Fibroblast of skin of right biceps (primary cell): ENCODE results near the gene MAN1C1.
A peak's percentile ranks its signal among the peaks of the same experiment; 100 is the strongest.
"Not testable (repeated sequence)": the region's sequence is repeated elsewhere in the genome, so short reads cannot be mapped to it uniquely, and the experiment has no call there.

ENCODE experiments used
- DNase-seq: peaks from one replicate; pipeline ENCODE4 v3.0.0-alpha.2; 2013

Gene MAN1C1

DNA sequence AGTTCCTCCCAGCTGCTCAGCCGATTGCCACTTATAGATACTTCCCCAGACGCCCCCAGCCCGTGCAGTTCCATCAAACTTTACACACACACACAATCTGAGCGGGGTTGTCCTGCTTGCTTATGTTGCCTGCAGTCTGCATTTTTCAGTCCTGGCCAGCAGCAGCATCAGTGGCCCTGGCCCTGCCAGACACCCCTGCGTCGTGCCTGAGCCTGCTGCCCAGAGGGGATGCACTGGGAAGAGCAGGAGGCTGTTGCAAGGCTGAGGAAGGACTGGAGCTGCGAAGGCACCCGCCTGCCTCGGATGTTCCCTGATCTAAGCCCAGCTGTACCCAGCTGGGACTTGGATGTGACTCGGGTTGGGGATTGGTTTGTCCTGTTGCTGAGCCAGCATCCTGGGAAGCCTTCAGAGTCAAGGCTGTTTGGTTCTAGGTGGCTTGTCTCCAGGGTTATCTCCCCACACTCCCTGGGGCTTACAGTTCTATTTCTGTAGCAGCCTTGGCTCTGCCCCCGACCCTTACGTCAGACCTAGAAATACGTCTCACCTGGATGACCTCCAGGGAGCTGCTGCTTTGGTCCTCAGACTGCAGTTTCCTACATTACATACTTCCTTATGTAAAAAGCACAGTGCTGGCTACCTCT lies 42.3 kb downstream of the MAN1C1 start:
- no peak for DNase-seq

DNA sequence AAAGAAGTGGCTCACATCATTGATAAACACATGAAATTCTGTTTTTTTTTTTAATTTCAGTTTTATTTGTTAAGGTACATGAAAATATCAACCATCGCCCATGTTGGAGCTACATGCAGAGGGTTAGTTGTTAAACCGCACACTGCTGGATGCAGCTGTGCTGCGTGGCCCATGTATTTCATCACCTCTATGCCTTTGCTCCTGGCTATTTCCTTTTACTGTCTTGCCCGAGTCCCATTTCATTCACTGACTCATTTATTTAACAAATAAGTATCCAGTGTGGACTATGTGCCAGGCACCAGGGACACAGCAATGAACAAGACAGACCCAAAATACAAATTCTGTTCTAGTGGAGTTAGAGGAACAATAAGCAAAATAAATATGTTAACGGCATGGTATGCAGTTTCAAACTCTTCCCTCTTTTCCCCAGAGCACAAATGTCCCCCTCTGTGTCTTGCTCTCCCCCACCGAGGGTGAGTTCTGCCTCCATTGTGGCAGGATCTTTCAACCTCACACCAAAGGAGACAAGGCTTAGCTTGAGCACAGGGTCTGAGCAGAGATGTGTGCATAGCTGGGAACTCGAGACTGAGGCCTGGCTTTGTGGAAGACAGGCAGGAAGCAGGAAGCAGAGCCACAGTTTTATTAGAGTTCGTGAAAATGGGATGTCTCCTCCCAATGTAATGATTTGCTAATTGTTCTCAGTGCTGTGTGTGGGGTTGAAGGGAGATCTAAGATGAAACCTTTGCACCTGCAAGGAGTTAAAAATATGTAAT lies 44.6 kb downstream of the MAN1C1 start:
- DNase-seq = no peak

DNA sequence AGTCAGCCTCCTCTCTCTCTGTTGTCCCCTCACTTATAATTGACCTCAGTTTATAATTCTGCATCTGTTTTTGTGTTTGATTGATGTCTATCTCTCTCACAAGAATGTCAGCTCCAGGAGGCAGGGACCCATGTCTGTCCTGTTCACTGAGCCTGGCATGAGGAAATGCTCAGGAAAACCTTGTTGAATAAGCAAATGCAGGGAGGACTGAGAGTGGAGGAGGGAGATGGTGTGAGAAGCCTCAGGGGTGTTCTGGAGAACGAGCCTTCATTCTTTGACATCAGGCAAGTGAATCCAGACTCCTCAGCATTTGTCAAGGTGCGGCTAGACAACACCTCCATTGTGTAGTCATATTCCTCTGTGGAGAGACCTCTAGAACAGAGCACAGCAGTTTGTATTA lies 45.5 kb downstream of the MAN1C1 start:
- no peak for DNase-seq

DNA sequence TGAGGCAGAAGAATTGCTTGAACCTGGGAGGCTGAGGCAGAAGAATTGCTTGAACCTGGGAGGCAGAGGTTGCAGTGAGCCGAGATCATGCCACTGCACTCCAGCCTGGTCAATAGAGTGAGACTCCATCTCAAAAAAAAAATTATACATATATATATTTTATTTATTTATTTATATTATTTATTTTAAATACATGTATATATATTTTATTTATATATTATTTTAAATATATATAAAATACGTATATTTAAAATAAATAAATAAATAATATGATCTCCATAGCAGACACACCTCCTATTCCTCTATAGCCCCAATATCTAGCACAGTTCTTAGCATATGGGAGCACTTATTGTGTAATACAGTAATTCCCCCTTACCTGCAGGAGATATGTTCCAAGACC lies 46.4 kb downstream of the MAN1C1 start:
- not testable (repeated sequence) for DNase-seq

DNA sequence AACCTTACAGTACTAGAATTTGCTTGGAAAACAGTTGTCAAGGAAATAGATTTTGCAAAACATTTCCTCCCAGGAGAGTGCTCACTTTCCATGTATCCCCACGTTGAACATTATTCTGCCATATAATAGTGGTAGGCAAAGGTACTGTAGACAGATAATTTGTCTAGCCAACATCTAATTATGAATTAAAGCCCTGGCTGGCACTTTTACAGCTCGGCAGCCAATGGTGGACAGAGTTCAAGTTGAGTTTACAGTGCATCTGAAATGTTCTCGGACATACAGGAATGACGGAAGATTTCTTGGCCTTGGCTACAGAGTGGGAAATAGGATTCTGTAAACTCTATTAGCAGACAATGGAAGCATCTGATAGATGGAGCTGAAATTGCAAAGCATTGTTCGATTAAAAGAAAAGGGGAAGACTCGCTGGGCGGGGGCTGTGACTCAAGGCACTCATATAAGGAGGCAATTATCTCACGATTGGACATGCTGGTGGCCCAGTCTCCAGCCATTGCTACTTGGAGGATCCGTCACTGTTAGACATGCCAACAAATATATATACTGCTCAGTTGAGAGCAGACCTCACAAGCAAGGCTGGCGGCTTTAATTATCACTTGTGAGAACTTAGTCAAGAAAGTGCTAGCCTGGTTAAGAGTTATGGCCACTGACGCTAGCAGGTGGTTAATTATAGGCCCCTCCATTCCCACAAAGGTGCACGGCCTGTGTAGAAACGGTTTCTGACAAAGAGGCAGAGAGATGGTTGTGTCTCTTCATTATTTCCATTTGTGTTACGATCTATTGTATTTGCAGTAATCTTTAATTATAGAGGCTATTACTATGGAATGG lies 48.0 kb downstream of the MAN1C1 start:
- DNase-seq = no peak

DNA sequence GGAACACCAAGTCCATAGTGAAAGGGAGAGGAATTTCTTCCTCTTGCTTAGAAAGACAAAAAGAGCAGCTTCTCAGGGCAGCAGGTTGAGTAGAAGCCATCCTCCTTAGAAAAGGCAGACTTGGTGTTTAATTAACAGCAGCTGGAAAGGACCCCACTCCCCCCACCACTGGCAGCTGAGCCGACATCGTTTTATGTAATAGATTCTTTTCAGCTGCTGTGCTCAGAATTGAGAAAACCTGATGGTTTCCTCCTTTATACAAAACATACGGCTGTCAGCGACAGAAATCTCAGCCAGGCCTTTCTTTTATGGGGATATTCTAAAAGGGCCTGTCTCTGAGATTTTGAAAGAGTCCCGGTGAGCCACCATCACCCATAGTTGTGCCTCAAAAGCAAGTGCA lies 49.9 kb downstream of the MAN1C1 start:
- no peak for DNase-seq

DNA sequence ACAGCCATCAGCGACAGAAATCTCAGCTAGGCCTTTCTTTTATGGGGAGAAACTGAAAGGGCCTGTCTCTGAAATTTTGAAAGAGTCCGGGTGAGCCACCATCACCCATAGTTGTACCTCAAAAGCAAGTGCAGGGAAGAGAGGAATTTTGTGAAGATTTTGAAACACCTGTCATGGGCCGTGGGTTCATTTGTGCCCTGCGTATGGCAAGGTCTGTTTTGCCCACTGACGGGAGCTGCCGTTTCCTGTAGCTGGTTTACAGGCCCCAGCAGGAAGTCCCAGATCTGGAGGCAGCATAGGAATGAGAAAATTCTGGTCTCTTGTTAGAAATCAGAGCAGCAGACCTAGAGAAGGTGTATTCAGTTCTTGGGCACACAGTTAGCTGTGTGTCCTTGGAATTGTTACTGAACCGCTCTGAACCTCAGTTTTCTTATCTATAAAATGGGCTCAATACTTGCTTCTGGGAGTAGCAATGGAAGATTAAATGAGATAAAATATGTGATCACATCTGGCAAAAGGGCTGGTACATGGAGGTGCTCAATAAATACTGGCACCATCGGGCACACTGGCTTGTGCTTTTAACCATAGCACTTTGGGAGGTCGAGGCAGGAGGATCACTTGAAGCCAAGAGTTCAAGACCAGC lies 52.5 kb downstream of the MAN1C1 start:
- no peak for DNase-seq

DNA sequence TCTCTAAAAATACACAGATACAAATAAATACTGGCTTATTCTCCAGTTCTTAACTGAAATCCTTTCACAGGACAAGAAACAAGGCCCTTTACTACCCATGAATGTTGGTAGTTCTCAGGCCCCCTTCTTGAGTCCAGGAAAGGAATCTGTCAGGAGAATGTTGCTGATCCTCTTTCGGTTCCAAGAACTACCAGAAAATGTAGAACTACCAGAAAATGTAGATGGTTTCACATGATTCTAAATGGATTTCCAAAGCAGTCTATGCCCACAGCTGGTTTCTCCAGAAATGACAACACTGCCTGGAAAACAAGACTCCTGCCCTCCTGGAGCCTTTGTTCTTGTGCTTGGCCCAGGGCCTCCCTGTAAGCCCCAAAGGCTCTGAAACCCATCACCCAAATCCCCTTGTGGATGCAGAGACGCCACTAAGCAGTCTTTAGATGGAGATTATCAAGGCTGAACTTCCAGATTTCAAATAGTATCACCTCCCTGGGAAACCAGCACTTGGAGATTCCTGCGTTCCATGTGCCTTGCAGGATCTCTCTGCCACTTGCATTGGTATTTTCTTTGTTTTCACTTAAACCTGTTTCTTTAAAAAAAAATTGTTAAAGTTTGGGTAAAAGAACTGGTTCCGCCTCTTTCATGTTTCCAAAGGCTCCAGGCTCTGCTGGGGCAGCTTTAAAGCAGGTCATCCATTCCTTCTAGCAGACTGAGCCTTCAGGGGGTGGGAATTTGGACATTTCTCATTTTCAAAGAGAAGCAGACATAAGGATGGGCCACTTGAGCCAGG lies 53.4 kb downstream of the MAN1C1 start:
- no peak for DNase-seq

DNA sequence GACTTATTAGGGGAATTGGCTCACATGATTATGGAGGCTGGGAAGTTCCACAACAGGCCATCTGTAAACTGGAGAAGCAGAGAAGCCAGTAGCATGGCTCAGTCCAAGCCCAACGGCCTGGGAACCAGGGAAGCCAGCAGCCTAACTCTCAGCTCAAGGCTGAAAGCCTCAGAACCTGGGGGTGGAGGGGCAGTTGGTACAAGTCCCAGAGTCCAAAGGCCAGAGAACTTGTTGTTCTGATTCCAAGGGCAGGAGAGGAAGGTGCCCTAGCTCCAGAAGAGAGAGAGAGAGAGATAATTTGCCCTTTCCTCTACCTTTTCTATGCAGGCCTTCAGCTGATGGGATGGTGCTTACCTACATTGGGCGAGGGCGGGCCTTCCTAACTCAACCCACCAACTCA lies 55.3 kb downstream of the MAN1C1 start:
- DNase-seq = no peak

DNA sequence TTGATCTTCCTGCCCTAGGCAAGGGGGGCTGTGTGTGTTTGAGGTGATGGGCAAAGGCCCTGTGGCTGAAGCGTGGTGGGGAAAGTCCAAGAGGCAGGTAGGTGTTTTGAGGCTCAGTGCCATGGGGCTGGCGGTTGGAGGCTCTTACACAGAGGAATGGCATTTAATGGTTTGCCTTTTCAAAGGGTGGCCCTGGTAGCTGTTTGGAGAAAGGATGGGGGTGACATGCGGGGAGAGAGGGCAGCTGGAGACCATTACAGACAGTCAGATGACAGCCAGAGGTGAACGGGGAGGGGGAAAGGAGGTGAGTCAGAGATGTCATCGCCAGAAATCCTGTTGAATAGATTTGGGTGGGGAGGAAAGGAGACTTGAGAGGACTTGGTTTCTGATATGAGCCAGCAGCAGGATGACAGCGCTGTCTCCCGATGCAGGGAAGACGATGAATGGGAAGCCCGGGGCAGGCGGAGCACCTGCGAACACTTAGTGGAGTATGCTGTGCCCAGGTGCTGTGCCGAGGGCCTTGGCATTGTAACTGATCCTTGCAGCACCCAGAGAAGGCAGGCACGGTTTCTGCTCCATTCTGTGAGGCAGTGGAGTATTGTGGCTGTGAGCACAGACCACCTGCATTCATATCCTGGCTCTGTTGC lies 56.3 kb downstream of the MAN1C1 start:
- peak; percentile 39 for DNase-seq

DNA sequence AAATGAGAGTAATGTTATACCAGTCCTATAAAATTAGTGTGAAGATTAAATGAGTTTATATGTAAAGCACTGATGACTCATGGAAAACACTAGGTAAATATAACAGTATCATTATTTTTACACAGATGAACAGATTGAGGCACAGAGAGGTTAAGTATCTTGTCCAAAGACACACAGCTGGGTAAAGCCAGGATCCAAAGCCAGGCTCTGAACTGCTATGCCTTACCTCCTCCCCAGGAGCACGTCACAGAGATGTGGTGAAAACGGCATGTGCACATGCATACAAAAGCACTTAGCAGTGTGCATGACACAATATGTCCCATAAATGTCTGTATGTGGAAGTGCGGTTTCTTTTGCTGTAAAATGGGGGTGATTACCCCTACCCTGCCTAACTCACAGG lies 56.9 kb downstream of the MAN1C1 start:
- no peak for DNase-seq

DNA sequence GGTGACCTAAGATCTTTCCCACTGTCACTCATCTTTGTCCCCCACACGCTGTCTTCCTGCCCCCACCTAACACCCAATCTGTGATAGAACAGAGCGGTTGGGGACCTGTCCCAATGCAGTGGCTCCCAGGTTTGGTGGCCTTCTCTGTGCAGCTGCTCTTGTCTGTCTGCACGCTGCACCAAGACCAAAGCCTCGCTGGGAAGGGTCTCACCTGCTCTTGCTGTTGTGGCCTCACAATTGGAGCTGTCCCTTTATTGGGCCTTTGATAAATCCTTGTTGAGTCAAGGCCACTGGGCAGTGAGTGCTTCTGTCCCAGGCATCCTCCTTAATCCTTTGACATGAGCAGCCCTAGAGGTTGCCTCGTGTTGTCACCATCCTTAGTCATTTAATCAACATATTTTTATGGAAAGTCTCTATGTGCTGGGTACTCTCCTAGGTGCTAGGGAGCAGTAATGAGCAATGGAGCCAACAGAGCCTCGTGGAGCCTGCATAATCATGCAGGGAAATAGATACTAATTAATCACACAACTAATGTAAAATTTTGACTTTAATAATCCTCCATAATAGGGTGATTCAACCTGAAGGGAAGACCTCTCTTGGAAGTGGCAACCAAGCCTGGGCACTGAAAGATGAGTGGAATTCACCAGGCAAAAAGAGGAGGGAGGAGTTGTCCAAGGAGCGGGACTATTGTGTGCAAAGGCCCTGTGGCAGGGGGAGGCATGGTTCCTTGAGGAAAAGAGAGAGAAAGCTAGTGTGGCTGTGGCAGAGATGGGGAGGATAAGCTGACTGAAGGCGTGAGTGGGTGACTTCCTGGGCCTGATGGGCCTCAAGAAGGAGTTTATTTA lies 57.6 kb downstream of the MAN1C1 start:
- no peak for DNase-seq

DNA sequence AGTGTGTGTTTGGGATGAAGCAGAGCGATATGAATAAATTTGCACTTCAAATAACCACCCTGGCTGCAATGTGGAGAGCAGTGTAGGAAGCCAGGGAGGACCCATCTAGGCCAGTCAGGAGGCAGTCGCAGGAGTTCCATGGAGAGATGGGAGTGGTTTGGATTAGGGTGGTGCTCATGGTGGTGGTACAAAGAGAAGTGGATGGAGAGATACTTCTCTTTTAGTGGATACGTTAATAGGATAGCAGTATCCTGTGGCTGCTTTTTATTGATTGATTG lies 58.2 kb downstream of the MAN1C1 start:
- DNase-seq = no peak

DNA sequence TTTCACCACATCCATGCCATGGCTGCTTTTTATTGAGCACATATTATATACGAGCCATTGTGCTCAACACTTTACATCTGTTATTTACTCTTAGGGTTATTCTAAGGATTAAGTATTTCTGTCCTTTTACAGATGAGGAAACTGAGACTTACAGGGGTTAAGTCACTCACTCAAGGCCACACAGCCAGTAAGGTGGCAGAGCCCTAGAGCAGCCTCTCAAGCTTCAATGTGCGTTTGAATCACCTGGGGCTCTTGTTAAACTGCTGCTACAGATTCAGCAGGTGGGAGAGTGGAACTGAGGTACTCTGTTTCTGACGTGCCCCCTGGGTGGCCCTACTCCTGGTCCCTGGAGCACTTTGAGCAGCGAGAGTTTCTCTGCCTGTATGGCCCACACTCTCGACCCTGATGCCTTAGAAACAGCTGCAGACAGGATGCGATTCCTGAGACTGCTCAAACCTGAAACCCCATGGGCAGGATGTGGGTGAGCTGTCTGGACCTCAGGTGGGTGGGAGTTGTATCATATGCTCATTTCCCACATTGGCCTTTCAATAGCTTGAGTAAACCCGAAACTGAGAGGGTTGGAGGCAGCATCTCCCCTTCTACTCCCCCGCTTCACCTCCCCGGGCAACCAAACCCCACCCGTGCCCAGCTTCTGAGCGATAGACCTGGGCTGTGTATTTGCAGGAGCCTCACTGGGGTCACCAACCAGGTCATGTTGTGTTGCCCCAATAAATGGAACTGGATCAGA lies 59.3 kb downstream of the MAN1C1 start:
- DNase-seq = no peak

DNA sequence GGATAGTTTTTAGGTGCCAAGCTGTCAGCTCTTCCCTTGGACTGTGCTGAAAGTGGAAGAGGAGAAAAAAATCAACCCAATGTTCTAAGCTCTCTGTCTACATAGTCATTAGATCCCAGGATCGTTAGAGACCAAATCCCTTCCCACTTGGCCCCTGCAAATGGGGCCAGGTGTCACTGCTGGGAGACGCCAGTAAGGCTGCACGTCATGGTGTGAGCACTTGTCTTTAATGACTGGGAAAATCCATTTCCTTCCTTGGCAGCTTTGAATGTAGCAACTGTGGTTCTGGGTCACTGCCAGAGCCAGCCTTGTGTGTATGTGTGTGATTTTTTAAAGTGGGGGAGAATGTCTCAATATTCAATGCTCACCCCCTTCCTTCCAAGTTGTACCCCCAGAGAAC lies 59.9 kb downstream of the MAN1C1 start:
- peak; percentile 19 for DNase-seq

DNA sequence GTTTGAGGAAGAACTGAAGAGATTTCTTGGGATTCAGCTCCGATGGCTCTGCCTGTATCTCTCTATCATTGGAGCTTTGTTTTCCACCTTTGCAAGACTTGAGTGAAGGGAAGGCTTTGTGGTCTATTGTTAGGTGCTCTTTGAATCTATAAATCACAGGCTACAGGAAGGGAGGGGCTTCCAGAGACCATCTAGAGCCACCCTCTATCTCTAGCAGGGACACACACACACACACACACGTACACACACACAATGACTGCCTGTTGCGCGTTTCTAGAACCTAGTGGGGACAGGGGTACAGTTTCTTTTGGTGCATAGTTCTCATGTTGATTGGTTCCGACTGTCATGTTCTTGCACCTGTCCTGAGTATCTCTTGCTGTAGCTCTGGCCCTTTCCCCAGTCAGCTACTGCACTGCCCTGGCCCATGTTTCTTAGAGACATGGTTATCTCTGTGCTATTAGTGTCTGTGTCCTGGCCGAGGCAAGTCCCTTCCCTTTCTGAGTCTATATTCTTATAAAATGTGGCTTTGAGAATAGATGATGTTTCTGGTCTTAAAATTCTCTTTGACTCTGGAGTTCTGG lies 60.7 kb downstream of the MAN1C1 start:
- DNase-seq = no peak

DNA sequence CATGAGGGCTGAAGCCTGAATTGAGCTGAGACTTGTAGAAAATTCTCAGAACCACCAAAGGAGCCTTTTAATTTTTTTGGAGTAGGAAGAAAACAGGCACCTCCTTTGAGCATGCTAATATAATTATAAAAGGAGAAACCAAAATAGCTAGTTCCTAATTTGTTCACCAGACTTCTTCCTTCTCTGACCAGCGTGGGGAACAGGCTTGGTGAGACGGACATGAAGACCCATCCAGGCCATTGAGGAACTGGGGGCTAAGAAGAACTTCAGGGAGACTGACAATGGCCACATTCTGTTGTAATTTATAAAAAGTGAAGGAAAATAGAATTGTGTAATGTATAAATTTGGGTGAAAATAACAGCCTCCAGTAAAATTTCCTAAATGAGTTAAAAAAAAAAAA lies 62.6 kb downstream of the MAN1C1 start:
- DNase-seq = no peak

DNA sequence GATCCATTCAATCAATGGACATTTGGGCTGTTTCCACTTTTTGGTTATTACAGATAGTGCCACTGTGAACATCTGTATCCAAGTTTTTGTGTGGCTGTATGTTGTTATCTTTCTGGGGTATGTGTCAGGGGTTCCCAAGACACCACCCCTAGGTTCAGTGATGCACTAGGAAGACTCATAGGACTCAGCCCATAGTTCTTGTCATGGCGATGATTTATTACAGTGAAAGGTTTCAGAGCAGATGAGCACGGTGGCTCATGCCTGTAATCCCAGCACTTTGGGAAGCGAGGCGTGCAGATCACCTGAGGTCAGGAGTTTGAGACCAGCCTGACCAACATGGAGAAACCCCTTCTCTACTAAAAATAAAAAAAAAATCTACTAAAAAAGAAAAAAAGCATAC lies 64.1 kb downstream of the MAN1C1 start:
- DNase-seq = no peak

DNA sequence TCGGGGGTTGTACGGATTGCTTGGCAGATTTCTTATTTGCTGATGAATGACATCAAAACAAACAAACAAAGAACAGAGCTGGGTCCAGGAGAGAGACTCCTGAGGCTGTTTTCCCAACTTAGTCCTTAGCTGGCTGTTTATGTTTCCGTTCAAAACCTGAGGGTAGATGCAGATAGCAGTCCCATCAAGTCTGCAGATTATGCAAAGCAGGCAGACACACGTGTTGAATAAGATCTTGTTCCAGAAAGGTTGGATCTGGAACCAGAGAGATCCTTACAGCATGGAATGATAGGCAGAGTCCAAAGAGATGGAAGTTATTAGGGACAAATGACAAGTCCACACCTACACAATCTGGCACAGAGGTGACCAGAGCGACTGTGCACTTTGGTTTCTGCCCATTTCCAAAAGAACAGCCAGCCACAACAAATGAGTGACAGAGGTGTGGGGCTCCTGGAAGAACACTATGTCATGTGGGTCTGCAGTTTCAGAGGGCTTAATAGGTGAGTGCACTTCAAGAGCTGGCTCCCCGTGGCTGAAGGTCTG lies 65.5 kb downstream of the MAN1C1 start:
- DNase-seq = no peak

DNA sequence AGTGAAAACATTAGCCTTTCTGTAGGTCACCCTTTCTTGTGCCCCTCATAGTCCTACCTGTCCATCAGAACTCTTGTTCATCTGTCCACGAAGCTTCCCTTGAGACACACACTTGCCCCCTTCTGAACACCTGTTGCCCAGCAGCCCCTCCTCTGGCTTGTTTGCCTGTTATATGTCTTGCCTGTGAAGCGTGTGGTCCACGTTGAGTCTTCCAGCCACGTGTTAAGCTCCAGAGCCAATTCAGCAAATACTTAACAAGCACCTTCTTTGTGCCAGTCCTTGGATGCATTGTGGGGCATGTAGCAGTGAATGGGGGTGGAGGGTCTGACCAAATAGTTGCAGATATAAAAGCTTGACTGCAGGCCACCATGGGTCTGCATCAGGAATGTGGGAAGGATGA lies 66.6 kb downstream of the MAN1C1 start:
- DNase-seq = no peak
